ENCODE results near the gene STAT1.

GRCh38 chr2:190979906-190980629 lies 33.9 kb downstream of the STAT1 start:
- no peak for TF ChIP-seq CTCF (IDR thresholded peaks at IDR 0.05)
- no peak for TF ChIP-seq POLR2A (IDR thresholded peaks at IDR 0.05)
